ENCODE measurements around the gene ZCCHC13.

- TF ChIP-seq POLR2AphosphoS5 (IDR thresholded peaks at IDR 0.05), result no peak
- no peak for TF ChIP-seq CTCF (IDR thresholded peaks at IDR 0.05)
- TF ChIP-seq EP300 (IDR thresholded peaks at IDR 0.05), result no peak
Measured at GRCh38 chrX:74324131-74324530, 20.2 kb downstream of the ZCCHC13 start.
